HepG2 (cell line): ENCODE measurements around the gene TK1. TPM values are rescaled to one million over a fixed set of nuclear protein-coding genes. Genes with fewer than 3 reads are reported as not detected.

ENCODE experiments used
- AHR ChIP-seq: IDR thresholded peaks from 2 replicates; pipeline ENCODE4 v1.6.1; 2018; ENCODE audit warnings: missing genetic modification reagents, missing compliant biosample characterization
- CBX5 ChIP-seq: sonication (generic); formaldehyde crosslinking; IDR thresholded peaks from 2 replicates; pipeline ENCODE4 v1.4.0; 2020; ENCODE audit warnings: missing genetic modification reagents, borderline replicate concordance
- CENPT ChIP-seq: sonication (generic); formaldehyde crosslinking; IDR thresholded peaks from 2 replicates; pipeline ENCODE4 v1.8.0; 2022; ENCODE audit warnings: low read depth, mild to moderate bottlenecking, moderate library complexity, missing genetic modification reagents
- CREB3 ChIP-seq: sonication (generic); formaldehyde crosslinking; IDR thresholded peaks from 2 replicates; pipeline ENCODE4 v1.5.0; 2020; ENCODE audit warnings: missing genetic modification reagents
- HCFC1 ChIP-seq: fragments of 150-350 bp; IDR thresholded peaks from 2 replicates; pipeline ENCODE4 v1.6.1; 2014; ENCODE audit warnings: low read depth, low read length
- HMG20B ChIP-seq: conservative IDR thresholded peaks from 2 replicates; pipeline ENCODE4 v1.6.1; 2016; ENCODE audit warnings: missing genetic modification reagents, missing compliant biosample characterization
- HMGXB3 ChIP-seq: sonication (generic); formaldehyde crosslinking; IDR thresholded peaks from 2 replicates; pipeline ENCODE4 v1.4.0; 2020; ENCODE audit warnings: missing genetic modification reagents, borderline replicate concordance
- KLF9 ChIP-seq: IDR thresholded peaks from 2 replicates; pipeline ENCODE4 v1.6.1; 2016; ENCODE audit warnings: low read depth
- MAFF ChIP-seq: IDR thresholded peaks from 2 replicates; pipeline ENCODE4 v1.6.1; 2011; ENCODE audit warnings: low read depth, low read length, improper control_type of control experiment
- MTA1 ChIP-seq: sonication (generic); formaldehyde crosslinking; IDR thresholded peaks from 2 replicates; pipeline ENCODE4 v1.4.0; 2020; ENCODE audit warnings: missing genetic modification reagents, mild to moderate bottlenecking, borderline replicate concordance
- SAFB2 ChIP-seq: sonication (generic); formaldehyde crosslinking; IDR thresholded peaks from 2 replicates; pipeline ENCODE4 v1.5.1; 2020; ENCODE audit warnings: missing genetic modification reagents, low read depth, mild to moderate bottlenecking, borderline replicate concordance
- SMAD9 ChIP-seq: sonication (generic); formaldehyde crosslinking; IDR thresholded peaks from 2 replicates; pipeline ENCODE4 v1.5.1; 2020; ENCODE audit warnings: mild to moderate bottlenecking, missing genetic modification reagents
- SMC3 ChIP-seq: IDR thresholded peaks from 2 replicates; pipeline ENCODE4 v1.6.1; 2011; ENCODE audit warnings: low read length, improper control_type of control experiment
- SNAI1 ChIP-seq: sonication (generic); formaldehyde crosslinking; IDR thresholded peaks from 2 replicates; pipeline ENCODE4 v1.5.0; 2020; ENCODE audit warnings: mild to moderate bottlenecking, missing genetic modification reagents, borderline replicate concordance
- SSRP1 ChIP-seq: IDR thresholded peaks from 2 replicates; pipeline ENCODE4 v1.6.1; 2016; ENCODE audit warnings: control low read depth
- TAF15 ChIP-seq: fragments of 200-400 bp; formaldehyde crosslinking; IDR thresholded peaks from one replicate; pipeline ENCODE4 v1.6.1; 2018; ENCODE audit warnings: mild to moderate bottlenecking, low read depth, low read length; ENCODE audit not compliant: poor library complexity, severe bottlenecking
- TSC22D2 ChIP-seq: sonication (generic); formaldehyde crosslinking; IDR thresholded peaks from 2 replicates; pipeline ENCODE4 v1.5.1; 2020; ENCODE audit warnings: missing genetic modification reagents, mild to moderate bottlenecking, borderline replicate concordance
- ZNF235 ChIP-seq: sonication (generic); formaldehyde crosslinking; IDR thresholded peaks from 2 replicates; pipeline ENCODE4 v1.8.1; 2023; ENCODE audit warnings: mild to moderate bottlenecking, missing genetic modification reagents, borderline replicate concordance
- ZNF558 ChIP-seq: sonication (generic); formaldehyde crosslinking; IDR thresholded peaks from 2 replicates; pipeline ENCODE4 v1.9.0; 2022; ENCODE audit warnings: mild to moderate bottlenecking, missing genetic modification reagents, borderline replicate concordance
- ZNF644 ChIP-seq: IDR thresholded peaks from 2 replicates; pipeline ENCODE4 v1.6.1; 2016; ENCODE audit warnings: low read depth
- polyA plus RNA-seq, 8 experiments: library from polyadenylated mRNA; depleted of rRNA in 3 of 8; stranded (reverse) in 7 of 8; unstranded in 1 of 8; fragments of >200 nt; fragmentation: Illumina TruSeq in 4 of 8; extraction: Trizol in 4 of 8; gene quantifications; 2 replicates each; pipeline versions ENCODE4 v1.2.1 to v1.2.3, GENCODE V29; 2011 to 2016; ENCODE audit warnings: low read depth in 4 of 8, missing spikeins in 1 of 8, mixed read lengths in 1 of 8; ENCODE audit not compliant: insufficient read depth in 1 of 8
- total RNA-seq, 5 experiments: library from RNA; depleted of rRNA; stranded (reverse); fragments of >200 nt; fragmentation: Illumina TruSeq; extraction: Trizol; gene quantifications; 2 replicates each; pipeline ENCODE4 v1.2.3, GENCODE V29; 2016; ENCODE audit warnings: low read depth in 1 of 5
- TF ChIP-seq, protein P1 (sequence below): sonication (generic); formaldehyde crosslinking; IDR thresholded peaks from 2 replicates; pipeline ENCODE4 v1.5.1; 2020; ENCODE audit warnings: missing genetic modification reagents, mild to moderate bottlenecking, borderline replicate concordance
- TF ChIP-seq, protein P2 (sequence below): sonication (generic); formaldehyde crosslinking; IDR thresholded peaks from 2 replicates; pipeline ENCODE4 v1.4.0; 2020; ENCODE audit warnings: missing genetic modification reagents, mild to moderate bottlenecking, borderline replicate concordance

Gene TK1
- total and polyA plus RNA-seq, 2 of the 13 experiments (the other 11 are each of a cell fraction or from before 2014, with no cell fraction given) = 45.0 to 96.0 TPM

DNA sequence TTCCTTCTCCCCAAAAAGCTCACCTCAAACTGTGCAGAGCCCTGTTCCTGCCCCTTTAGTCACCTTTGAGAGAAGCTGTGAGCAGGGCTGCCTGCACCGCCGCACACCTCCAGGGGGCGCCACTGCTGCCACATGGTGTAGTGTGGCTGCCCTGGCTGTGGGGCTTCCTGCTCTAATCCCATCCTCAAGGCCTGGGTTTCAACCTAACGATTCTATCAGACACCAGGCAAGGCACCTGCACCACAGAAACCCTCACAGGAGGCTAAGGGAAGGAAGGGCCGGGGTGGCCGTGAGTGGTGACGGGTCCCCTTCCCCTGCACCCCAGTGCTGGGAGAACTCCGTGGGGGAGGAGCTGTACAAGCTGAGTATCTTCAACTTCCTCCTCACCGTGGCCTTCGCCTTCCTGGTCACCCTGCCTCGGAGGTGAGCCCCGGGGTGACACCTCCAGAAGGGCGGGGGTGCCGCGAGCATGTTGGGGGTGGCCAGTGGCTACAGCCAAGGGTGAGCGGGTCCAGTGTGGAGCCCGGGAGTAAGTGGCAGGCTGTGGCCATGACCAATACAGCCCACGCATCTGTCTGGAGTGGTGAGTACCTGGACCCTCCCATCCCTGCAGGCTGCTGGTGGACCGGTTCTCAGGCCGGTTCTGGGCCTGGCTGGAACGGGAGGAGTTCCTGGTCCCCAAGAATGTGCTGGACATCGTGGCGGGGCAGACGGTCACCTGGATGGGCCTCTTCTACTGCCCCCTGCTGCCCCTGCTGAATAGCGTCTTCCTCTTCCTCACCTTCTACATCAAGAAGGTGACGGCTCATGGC is 49.3 kb downstream of the TK1 start (continued):
- TF ChIP-seq SMAD9 (CRISPR knock-in tag) = no peak
- 0 out of 2 replicates have a peak, but pooled peaks have one; percentile 23 for TF ChIP-seq SMC3
- 0 out of 2 replicates have a peak, but pooled peaks have one; percentile 19 for TF ChIP-seq HMG20B
- 0 out of 2 replicates have a peak, but pooled peaks have one; percentile 67 for TF ChIP-seq SNAI1 (CRISPR knock-in tag)
- TF ChIP-seq CREB3 (CRISPR knock-in tag) = no peak
- TF ChIP-seq MTA1 (CRISPR knock-in tag) = peak; percentile 16; the same call in 1 of the 2 replicates
- TF ChIP-seq HCFC1 = no peak
- 0 out of 2 replicates have a peak, but pooled peaks have one; percentile 24 for TF ChIP-seq CENPT
- TF ChIP-seq CBX5 (CRISPR knock-in tag) = peak; percentile 13; the same call in 1 of the 2 replicates
- TF ChIP-seq ZNF644 (CRISPR knock-in tag) = no peak
- TF ChIP-seq MAFF = no peak
- peak; percentile 85; the same call in 1 of the 2 replicates for TF ChIP-seq ZNF235 (CRISPR knock-in tag)
- TF ChIP-seq HMGXB3 (CRISPR knock-in tag) = no peak
- TF ChIP-seq ZNF558 = peak; percentile 19; the same call in 1 of the 2 replicates
- no peak for TF ChIP-seq TSC22D2 (CRISPR knock-in tag)
- TF ChIP-seq, protein P1, sequence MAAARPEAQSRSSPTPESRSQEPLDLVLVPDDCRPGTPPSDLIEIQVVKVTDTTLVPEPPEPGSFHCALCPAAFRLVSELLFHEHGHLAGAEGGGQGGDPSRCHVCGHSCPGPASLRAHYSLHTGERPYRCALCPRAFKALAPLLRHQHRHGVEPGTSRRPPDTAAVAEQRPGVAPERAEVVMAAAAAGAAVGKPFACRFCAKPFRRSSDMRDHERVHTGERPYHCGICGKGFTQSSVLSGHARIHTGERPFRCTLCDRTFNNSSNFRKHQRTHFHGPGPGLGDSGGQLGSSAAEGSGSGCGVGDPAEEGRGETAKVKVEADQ (CRISPR knock-in tag) = 0 out of 2 replicates have a peak, but pooled peaks have one; percentile 3
- TF ChIP-seq AHR (CRISPR knock-in tag) = peak; percentile 33; the same call in 1 of the 2 replicates
- no peak for TF ChIP-seq SAFB2 (CRISPR knock-in tag)
- no peak for TF ChIP-seq TAF15
- TF ChIP-seq KLF9 (CRISPR knock-in tag) = no peak
- TF ChIP-seq, protein P2, sequence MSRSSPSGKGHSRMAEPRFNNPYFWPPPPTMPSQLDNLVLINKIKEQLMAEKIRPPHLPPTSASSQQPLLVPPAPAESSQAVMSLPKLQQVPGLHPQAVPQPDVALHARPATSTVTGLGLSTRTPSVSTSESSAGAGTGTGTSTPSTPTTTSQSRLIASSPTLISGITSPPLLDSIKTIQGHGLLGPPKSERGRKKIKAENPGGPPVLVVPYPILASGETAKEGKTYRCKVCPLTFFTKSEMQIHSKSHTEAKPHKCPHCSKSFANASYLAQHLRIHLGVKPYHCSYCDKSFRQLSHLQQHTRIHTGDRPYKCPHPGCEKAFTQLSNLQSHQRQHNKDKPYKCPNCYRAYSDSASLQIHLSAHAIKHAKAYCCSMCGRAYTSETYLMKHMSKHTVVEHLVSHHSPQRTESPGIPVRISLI (CRISPR knock-in tag) = no peak
- no peak for TF ChIP-seq SSRP1 (CRISPR knock-in tag)
